HG03045 (cell line): Measurements from ENCODE around the gene CMTM6.
A peak's percentile ranks its signal among the peaks of the same experiment; 100 is the strongest.
"Not testable (repeated sequence)": the region's sequence is repeated elsewhere in the genome, so short reads cannot be mapped to it uniquely, and the experiment has no call there.

Experiments used
- ATAC-seq: cut with Tn5 transposase; IDR thresholded peaks from one replicate; pipeline ENCODE4 v1.9.1; 2021; ENCODE audit warnings: mild to moderate bottlenecking, moderate library complexity; ENCODE audit not compliant: unreplicated experiment

Gene CMTM6

DNA sequence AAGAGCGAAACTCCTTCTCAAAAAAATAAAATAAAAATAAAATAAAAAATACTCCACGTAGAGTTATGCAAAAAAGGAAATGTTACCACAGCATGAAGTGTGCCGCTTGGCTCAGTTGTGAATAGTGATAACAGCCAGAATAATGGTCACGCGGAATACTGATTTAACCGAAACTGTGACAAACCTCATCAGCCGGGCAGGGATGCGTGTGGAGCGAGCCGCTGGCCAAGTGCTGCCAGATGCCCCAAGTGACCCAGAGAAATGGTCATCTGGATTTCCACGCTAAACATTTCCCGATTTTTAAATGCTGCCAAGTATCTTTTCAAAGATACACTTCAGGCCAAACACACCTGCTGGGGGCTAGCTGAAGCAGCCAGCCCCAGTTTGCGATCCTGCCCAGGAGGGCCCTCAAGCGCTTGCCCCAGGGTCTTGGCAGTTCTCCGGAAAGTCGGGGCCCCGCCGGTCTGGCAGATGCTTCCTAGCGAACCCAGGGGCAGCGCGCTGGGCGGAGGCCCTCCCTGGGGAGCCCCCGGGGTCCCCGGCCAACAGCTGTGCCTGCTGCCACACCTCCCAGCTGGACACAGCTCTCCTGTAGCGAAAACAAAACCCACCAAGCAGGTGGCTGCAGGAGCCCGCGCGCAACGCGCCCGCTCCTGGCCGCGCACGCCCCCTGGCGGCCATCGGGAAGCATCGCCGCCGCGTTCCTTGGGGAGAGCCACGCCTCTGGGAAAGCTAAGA is 35.1 kb downstream of the CMTM6 start:
- peak; percentile 69 for ATAC-seq

DNA sequence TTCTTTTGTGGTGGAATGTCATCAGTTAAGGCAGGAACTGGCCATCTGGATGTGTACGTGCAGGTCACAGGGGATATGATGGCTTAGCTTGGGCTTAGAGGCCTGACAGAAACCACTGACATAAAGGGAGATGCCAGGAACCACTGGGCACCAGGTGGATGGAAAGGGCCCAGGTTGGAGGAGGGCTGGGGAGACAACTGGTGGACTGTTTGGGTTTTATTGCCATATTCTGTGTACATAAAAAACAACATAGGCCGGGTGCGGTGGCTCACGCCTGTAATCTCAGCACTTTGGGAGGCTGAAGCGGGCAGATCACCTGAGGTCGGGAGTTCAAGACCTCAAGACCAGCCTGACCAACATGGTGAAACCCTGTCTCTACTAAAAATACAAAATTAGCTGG is 35.8 kb downstream of the CMTM6 start:
- ATAC-seq, result not testable (repeated sequence)

DNA sequence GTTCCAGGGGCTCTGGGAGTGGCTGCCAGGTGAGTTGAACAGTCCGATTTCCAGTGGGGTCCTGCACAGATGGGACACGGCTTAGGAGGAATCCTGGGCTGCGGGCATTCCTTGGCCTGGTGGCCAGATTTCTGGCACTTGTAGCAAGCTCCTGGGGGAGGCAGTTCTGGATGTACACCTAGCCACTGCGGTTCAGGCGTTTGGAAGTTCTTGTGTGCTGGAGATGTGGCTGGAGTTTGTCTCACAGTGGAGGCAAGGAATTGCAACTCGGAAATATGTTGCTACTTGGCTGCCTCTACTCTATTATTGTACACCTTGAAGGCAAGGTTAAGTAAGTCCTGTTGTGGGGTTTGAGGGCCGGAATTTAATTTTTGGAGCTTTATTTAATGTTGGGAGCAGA is 37.9 kb downstream of the CMTM6 start:
- not testable (repeated sequence) for ATAC-seq

DNA sequence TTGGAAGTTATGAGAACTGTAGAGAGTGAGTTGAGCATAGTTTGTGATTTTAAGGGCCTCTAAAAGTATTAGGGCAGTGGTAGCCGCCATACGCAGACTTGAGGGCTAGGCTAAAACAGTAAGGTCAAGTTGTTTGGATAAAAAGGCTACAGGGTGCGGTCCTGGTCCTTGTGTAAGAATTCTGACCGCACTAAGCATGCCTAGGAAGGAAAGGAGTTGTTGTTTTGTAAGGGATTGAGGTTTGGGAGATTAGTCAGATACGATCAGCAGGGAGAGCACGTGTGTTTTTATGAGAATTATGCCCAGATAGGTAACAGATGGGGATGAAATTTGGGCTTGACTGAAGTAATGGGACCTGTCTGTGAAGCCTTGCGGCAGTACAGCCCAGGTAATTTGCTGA is 39.2 kb downstream of the CMTM6 start:
- ATAC-seq, result not testable (repeated sequence)

DNA sequence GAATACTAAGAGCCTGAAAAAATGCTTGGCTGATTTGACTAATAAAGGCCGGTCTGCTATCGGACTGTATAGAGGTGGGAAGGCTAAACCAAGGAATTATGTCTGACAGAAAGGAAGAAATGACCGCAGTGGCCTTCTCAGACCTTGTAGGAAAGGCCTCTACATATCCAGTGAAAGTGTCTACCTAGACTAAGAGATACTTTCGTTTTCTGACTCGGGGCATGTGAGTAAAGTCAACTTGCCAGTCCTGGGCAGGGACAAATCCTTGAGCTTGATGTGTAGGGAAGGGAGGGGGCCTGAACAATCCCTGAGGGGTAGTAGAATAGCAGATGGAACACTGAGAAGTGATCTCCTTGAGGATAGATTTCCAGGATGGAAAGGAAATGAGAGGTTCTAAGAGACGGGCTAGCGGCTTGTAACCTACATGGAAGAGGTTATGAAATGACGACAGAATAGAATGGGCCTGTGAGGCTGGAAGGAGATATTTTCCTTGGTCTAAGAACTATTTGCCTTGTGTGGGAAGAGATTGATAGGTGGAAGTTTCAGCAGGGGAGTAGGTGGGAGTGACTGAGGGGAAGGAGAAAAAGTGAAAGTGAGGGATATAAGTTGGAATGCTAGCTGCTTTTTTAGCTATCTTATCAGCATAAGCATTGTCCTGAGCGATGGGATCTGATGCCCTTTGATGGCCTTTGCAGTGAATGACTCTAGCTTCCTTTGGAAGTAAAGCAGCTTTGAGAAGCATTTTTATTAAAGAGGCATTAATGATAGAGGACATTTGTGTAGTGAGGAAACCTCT is 40.3 kb downstream of the CMTM6 start:
- not testable (repeated sequence) for ATAC-seq

DNA sequence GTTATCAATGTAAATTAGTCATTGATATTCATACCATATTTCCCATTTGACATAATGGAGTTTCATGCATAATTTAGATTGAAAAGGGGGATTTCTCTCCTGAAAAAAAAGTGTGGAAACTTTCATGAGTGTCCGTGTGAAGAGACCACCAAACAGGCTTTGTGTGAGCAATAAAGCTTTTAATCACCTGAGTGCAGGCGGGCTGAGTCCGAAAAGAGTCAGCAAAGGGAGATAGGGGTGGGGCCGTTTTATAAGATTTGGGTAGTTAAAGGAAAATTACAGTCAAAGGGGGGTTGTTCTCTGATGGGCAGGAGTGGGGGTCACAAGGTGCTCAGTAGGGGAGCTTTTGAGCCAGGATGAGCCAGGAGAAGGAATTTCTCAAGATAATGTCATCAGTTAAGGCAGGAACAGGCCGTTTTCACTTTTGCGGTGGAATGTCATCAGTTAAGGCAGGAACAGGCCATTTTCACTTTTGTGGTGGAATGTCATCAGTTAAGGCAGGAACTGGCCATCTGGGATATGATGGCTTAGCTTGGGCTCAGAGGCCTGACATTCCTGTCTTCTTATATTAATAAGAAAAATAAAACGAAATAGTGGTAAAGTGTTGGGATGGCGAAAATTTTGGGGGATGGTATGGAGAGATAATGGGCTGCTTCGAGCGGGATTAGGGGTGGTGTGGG is 41.7 kb downstream of the CMTM6 start:
- ATAC-seq, result not testable (repeated sequence)

DNA sequence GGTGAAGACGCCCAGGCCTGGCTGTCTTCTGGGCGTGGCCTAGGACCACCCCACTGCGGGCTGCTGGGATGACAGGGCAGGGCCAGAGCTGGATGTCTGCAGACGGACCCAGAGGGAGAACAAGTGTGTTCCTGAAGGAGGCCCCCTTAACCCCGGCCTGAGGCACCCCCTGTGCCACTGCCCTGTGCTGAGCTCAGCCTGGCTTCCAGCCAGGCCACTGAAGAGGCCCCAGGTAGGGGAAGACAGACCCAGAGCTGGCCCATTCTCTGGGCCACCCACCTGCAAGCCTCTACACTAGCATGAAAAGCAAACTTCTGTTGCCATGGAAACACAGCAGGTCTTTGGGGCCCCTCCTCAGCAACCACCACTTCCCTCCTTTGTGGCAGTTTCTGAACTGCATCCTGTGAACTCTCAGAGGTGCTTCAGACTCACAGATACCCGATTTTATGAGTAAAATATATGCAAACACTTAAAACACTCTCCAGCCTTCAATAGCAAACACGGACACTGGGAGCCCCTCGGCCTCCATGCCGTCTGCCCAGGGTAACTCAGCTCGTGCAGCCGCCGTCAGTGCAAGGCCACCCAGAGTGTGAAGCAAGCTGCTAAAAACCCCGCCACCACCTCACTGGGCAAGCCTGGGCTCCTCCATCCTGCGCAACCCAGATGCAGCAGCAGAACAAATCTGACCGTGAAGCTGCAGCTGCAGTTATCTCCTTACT is 42.5 kb downstream of the CMTM6 start:
- peak; percentile 65 for ATAC-seq

DNA sequence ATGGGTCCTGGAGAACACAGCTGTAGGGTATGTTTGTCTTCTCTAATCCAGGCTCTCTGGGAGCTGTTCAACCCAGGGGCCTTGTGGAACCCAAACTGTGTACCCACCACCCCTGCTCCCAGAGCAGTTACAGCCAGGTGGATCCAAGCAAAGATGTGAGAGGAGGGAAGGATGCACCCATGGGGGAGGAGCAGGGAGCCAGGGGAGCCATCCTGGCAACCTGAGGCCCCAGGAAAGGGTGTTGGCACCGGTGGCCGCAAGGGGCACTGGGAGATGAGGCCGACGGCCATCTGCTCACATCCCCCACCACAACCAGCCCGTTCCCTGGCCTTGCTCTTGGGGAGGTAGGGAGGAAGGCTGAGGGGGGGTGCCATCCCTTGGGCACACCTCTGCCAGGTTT is 43.2 kb downstream of the CMTM6 start:
- ATAC-seq, result no peak

DNA sequence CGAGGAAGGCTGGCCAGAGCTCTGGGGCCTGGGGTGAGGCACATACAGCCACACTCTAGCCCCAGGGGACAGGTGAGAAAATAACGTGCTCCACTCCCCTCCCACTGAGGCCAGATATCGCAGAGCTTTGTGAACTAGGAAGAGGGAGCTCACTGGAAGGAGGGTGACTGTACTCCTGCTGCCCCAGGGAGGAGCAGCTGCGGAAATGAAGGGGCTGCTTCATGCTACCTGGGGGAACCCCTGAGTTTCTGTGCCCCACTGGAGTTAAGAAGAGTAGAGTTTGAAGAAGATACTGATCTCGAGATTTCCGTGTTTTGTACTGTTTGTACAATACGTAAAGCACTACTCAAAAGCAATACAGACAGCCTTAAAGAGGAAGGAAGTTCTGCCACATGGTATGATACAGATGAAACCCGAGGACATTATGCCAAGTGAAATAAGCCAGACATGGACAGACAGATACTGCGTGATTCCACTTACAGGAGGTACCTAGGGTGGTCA is 44.6 kb downstream of the CMTM6 start:
- ATAC-seq, result no peak

DNA sequence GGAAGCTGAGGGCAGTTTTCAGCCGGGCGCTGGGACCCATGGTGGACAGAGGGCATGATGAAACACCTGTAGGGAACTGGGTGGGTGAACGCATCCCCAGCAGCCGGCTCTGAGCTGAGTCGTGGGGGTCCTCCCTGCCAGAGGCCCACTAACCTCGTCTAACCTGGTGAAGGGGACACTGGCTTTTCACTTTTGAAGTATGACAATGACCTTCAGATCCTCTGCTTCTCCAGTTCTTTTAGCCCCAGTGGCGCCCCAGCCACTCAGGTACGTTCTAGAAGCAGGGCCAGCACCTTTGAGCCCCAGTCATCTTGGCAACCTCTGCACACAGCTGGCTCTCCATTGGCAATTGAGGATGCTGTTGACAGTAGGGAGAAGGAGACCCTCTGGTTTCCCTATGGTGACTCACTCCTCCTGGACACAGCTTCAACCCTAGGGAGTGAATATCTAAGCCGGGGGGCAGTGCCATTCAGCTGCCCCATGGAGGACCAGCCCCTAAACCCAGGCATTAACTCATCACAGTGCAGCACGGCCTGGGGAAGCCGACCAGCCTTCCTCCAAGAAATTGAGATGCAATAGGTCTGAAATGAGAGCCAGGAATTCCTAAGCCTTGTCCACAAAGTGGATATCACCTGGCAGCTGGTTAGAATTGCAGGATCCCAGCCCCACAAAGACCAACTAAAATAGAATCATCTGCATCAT is 46.1 kb downstream of the CMTM6 start:
- no peak for ATAC-seq

DNA sequence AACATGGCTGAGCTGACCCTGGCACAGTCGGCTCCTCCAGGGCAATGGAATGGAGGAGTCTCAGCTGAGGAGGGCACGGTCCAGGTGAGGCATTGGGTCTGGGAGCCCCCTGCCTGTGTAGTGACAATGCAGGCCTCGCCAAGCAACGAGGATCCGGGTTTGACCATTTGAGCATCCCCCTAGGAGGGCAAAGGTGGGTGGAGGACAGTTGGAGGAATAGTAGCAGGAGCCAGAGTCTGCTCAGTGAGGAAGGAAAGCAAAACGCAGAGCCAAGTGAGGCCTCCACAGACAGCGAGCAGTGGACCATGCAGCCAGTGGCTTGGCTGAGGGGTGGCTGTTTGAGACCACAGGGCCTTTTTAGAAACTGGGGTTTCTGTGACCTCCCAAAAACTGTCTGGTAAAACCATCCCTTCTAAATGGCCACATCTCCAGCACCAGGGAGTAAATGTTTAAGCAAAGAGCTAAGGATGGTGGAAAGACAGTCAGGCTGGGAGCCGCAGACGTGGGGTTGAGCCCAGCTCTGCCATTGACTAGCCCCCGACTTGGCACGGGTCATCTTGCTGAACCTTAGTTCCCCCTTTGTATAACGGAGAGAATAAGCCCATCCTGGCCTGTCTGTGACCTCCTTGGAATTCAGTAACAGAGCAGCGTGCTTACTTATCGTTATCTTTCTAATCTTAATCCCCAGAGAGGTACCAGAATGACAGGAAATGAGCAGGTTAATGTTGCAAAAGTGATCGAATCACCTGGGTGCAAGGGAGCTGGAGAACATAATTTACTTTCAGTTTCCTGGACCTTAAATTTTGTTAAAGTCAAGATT is 46.8 kb downstream of the CMTM6 start:
- no peak for ATAC-seq

DNA sequence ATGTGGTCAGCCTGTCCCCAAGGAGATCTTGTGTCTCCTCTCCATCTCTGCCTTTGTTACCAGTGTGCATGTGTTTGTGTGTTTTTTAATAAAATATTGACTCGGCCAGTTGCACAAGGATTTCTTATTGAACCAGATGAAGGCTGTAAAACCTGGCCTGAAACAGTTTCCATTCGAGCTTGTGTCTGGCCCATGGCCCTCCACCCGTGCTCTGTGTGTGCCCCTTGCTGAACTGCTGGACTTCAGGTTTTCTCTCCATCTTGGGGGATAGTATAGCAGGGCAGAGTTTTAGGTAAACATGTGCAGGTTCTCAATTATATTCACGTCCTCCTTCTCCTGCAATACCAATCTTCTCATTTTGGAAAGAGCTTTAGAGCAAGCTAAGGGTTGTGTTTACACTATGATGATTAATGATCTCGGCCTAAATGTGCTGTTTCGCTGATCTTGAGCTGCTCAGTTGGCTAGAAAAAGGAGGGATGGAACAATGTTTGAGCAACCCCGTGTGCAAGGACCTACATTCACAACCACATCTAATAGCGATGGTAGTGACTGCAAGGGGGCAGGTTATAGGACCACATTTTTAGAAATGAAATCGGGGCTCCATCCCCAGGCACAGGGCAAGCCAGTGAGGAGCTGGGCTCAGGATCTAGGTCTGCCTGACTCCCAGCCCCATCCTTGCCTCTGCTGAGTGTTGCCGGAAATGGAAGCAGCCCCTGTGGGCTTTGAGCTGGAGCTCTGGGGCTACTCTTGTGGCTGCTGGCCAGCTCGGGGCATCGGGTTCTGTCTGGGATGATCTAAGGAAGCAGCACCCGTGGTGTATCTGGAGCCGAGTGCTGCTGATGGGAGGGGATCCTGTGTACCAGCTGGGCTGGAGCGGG is 47.7 kb downstream of the CMTM6 start:
- ATAC-seq, result no peak

DNA sequence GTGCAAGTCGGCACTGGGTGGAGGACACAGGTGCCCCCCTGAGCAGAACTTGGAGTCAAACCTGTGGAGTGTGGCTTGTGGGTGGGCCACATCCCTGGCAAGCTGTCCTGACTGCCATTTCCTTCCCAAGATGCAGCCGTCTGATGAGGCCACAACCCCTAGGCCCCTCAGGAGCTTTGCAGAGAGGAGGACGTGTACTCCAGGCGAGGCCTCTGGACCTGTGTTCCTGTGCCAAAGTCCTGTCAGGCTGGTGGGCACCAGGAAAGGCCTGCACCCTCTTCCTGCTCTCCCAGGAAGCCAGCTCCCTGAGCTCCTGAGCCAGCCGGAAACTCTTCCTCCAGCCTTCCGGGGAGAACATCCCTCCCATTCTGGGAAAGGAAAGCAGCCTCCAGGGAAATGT is 48.5 kb downstream of the CMTM6 start:
- no peak for ATAC-seq

DNA sequence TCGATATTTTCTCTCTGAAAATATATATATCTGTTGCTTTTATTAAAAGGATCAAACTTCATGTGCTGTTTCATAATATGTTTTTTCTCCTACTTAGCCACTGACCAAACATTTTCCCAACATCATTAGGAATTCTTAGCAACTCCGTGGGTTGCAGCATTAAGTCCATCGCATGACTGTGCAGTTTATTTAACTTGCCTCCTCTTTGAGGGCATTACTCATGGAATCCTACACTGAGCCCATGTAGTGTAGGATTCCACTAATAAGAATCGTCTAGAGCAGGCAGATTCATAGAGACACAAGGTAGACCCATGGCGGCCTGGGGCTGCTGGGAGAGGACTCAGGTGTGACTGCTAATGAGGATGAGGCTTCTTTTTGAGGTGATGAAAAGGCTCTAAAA is 49.3 kb downstream of the CMTM6 start:
- no peak for ATAC-seq

DNA sequence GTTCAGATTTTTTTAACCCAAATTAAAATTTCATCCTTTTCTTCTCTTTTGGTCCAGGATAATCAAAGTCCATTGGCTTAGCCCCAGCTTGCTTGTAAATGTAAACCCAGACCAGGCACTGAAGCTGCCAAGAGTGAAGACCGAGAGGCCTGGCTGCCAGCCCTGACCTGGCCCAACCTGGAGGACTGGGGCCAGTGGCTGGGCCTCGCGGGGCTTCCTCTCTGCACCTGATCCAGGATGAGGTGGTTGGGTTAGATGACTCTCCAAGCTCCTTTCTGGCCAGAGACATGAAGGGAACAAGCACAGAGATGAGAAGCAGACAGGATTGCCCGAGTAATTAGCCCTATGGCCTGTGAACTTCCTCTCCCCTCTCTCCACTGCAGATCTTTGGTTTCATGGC is 50.6 kb downstream of the CMTM6 start:
- no peak for ATAC-seq

DNA sequence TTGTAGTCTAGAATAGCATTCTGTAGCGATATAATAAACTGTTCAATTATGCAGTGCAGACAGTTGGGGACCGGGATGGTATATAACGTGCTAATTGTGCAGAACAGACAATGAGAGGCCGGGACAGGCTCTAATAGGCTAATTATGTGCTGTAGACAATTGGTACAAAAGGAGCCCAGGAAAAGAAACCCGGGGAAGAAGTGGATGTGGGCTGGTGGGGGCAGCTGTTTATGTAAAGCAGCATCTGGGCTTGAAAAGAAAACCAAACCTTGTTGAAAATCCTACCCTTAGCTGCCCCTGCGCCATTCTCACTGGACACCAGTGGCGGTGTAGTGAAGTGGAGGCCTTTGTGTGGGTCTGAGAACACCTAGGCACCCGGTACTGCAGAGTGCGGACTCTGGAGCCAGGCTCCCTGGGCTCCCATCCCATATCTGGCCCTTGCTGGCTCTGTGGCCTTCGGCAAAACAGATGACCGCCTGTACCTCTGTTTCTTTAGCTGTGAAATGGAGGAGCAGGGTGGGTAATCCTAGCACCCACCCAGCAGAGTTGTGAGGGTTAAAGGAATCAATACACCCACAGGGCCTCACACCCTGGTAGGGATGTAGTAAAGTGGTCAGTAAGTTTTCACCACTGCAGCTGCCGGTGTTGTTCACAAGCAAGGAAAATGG is 51.5 kb downstream of the CMTM6 start:
- ATAC-seq, result no peak

DNA sequence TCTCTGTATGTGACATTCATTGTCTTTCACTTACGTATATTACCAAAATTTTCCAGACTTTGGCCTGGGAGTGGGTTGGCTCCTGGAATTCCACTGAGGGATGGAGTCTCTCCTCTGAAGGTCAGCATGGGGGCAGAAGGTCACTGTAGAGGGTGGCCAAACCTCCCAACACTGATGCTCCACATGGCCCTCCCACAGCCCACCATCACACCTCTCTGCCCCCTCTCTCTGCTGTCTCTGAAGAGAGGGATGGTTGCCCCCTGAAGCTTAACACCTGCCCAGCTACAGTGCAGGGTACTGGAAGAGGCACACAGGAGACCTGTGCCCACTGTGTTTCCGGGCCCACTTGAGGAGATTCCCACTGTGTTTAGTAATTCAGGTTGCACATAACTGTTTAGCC is 52.2 kb downstream of the CMTM6 start:
- no peak for ATAC-seq

DNA sequence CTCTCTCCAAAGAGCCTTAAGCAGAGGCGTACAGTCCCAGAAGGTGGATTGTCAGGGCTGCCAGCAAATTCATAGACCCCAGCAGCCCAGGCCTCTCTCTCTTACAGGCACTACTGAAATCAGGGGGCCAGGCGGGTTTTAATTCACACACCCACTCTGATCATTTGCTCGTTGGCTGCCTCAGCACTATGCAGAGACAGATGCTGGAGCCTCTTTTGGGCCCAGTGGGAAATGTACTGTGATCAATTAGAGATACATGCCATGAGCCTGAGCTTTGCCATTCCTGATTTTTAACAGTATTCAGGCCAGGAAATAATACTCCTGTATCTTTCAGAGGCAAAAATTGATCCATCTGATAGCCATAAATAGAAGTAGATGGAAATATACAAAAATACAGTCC is 53.0 kb downstream of the CMTM6 start:
- ATAC-seq, result no peak
